SK-N-MC (cell line): ENCODE results near the gene SLC29A4.
"Not testable (repeated sequence)": the region's sequence is repeated elsewhere in the genome, so short reads cannot be mapped to it uniquely, and the experiment has no call there.

Source experiments
- EZH2 ChIP-seq: fragments of 200-600 bp; sonication (generic); IDR thresholded peaks from one replicate; pipeline ENCODE4 v1.6.1; 2017; ENCODE audit warnings: antibody characterized with exemption
- POLR2AphosphoS5 ChIP-seq: IDR thresholded peaks from 2 replicates; pipeline ENCODE4 v1.6.1; 2012; ENCODE audit warnings: mild to moderate bottlenecking, low read depth, low read length, borderline replicate concordance

DNA sequence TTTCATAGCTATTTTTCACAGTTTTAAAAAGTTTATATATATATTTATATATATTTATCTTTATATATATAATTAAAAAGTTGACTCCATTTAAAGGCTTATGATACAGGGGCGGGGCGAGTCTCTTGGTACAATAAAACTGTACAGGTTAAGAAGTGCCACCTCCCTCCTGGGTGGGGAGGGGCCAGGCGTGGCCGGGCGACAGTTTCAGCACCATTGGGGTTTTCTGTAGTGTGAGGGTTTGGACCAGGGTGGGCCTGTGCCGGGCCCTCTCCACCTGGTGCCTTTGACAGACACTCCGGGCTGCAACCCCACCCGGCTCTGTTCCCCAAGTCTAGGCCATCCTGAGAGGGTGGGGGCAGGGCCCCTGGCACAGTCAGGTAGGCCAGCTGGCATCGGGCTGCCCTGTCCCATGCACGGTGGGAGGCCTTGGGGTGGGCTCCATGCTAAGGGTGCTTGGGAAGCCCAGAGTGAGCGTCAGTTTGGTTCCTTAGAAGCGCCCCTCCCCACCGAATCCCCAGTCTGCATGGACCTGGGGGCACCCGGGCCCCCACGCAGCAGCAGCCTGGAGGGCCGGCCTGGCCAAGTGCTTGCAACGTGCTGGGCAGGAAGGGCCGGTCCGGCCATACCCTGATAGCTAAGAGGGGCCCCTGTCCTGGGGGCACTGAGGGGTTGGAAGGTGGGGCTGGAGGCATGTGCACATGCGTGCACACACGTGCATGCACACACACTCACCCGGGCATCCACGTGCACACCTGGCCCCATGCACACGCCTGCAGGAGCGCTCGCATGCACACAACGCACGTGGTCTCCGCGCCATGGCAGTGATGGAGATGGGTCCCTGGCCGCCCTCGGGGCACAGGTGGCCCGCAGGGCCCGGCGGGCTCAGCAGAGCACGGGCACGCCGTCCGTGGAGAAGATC is 24.7 kb downstream of the SLC29A4 start:
- TF ChIP-seq POLR2AphosphoS5, EZH2: not testable (repeated sequence)
